ENCODE data around the gene NIN. TPM values are rescaled to one million over a fixed set of nuclear protein-coding genes. Genes with fewer than 3 reads are reported as not detected.

NIN gene
- total RNA-seq, 4 donors from 2014 or later: 22.7 to 32.2 (median 28.5) TPM

GRCh38 chr14:50794068-50794645 lies 36.8 kb downstream of the NIN start:
- intact Hi-C loops (cut with DNase I; ENCODE audit: low total_unique reads): no loop called here

GRCh38 chr14:50792634-50793068 lies 38.3 kb downstream of the NIN start:
- intact Hi-C loops (cut with DNase I; ENCODE audit: low total_unique reads): no loop called here

More at GRCh38 chr14:50794068-50794645, 36.8 kb downstream of the NIN start:
- TF ChIP-seq, protein P1, sequence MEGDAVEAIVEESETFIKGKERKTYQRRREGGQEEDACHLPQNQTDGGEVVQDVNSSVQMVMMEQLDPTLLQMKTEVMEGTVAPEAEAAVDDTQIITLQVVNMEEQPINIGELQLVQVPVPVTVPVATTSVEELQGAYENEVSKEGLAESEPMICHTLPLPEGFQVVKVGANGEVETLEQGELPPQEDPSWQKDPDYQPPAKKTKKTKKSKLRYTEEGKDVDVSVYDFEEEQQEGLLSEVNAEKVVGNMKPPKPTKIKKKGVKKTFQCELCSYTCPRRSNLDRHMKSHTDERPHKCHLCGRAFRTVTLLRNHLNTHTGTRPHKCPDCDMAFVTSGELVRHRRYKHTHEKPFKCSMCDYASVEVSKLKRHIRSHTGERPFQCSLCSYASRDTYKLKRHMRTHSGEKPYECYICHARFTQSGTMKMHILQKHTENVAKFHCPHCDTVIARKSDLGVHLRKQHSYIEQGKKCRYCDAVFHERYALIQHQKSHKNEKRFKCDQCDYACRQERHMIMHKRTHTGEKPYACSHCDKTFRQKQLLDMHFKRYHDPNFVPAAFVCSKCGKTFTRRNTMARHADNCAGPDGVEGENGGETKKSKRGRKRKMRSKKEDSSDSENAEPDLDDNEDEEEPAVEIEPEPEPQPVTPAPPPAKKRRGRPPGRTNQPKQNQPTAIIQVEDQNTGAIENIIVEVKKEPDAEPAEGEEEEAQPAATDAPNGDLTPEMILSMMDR (IDR thresholded peaks at IDR 0.05): no peak
- no peak for TF ChIP-seq POLR2A (IDR thresholded peaks at IDR 0.05)
- WGBS, 2 donors: 84% methylated on average over 8 of the region's 8 CpGs
- no peak for DNase-seq (ENCODE audit: low spot score in 2 of 2)
- no peak overlapping the region for H3K4me3 ChIP-seq (ENCODE audit: low read depth, poor library complexity, severe bottlenecking)

DNA sequence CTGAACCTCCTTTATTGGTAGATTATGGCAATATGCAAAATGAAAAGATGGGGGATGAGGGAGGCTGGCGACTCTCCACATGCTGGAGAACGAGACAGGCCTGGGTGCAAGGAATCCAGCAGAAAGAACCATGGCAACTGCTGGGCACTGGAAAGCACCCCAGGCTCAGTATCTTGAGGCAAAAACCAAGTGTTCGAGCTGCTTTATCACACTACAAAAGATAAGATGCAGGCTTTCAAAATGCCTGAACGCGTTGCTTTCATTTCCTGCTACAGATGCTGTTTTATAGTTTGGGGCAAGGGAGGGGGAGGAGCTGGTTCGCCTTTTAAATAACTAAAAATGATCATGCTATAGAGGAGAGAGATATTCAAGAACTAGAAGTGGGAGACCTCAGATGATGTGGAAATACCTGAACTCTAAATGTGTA lies 38.9 kb downstream of the NIN start:
- DNase-seq (ENCODE audit: low spot score in 2 of 2): no peak
- no peak for TF ChIP-seq POLR2A (IDR thresholded peaks at IDR 0.05)
- TF ChIP-seq, protein P1 (IDR thresholded peaks at IDR 0.05): no peak
- 75 to 76% methylated on average over 6 of the region's 6 CpGs for WGBS, 2 donors
- no peak overlapping the region for H3K4me3 ChIP-seq (ENCODE audit: low read depth, poor library complexity, severe bottlenecking)
- intact Hi-C loops (cut with DNase I; ENCODE audit: low total_unique reads): no loop called here

More at GRCh38 chr14:50792634-50793068, 38.3 kb downstream of the NIN start:
- no peak overlapping the region for H3K4me3 ChIP-seq (ENCODE audit: low read depth, poor library complexity, severe bottlenecking)
- WGBS, 2 donors: 89 to 97% methylated on average over 14 of the region's 14 CpGs
- no peak for DNase-seq (ENCODE audit: low spot score in 2 of 2)
- TF ChIP-seq, protein P1 (IDR thresholded peaks at IDR 0.05): no peak
- no peak for TF ChIP-seq POLR2A (IDR thresholded peaks at IDR 0.05)

DNA sequence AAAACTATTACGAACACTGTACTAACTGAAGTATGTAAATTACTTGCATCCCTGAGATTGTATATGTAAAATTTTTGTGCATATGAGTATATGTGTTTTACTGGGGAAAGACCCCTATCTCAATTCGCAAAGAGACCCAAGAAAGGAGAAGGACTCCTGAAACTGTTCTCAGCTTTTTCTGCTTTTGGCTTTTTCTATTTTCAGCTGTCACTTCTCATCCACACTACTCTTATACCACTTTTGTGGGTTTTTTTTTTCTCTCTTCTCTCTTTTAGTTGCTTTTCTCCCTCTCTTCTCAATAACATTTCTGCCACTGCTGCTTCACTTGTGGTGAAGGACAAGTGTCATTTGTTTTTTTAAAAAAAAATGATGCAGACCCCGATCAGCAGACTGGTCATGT lies 39.8 kb downstream of the NIN start:
- intact Hi-C loops (cut with DNase I; ENCODE audit: low total_unique reads): no loop called here
- WGBS, 2 donors: 92 to 95% methylated on average over 3 of the region's 3 CpGs
- no peak for TF ChIP-seq POLR2A (IDR thresholded peaks at IDR 0.05)
- TF ChIP-seq, protein P1 (IDR thresholded peaks at IDR 0.05): no peak
- no peak for DNase-seq (ENCODE audit: low spot score in 2 of 2)
- H3K4me3 ChIP-seq (ENCODE audit: low read depth, poor library complexity, severe bottlenecking): no peak overlapping the region

- intact Hi-C loops (cut with DNase I; ENCODE audit: low total_unique reads): no loop called here
- WGBS, 2 donors: 90 to 100% methylated on average over 2 of the region's 2 CpGs
- no peak overlapping the region for H3K4me3 ChIP-seq (ENCODE audit: low read depth, poor library complexity, severe bottlenecking)
These were observed 40.4 kb downstream of the NIN start for GRCh38 chr14:50790589-50790988.

More at GRCh38 chr14:50790589-50790988, 40.4 kb downstream of the NIN start:
- TF ChIP-seq, protein P1 (IDR thresholded peaks at IDR 0.05): no peak
- TF ChIP-seq POLR2A (IDR thresholded peaks at IDR 0.05): no peak
- no peak for DNase-seq (ENCODE audit: low spot score in 2 of 2)

Data from lower leg skin (tissue), 4 donors.